Measurements from ENCODE around the gene STARD9.

The STARD9 gene

DNA sequence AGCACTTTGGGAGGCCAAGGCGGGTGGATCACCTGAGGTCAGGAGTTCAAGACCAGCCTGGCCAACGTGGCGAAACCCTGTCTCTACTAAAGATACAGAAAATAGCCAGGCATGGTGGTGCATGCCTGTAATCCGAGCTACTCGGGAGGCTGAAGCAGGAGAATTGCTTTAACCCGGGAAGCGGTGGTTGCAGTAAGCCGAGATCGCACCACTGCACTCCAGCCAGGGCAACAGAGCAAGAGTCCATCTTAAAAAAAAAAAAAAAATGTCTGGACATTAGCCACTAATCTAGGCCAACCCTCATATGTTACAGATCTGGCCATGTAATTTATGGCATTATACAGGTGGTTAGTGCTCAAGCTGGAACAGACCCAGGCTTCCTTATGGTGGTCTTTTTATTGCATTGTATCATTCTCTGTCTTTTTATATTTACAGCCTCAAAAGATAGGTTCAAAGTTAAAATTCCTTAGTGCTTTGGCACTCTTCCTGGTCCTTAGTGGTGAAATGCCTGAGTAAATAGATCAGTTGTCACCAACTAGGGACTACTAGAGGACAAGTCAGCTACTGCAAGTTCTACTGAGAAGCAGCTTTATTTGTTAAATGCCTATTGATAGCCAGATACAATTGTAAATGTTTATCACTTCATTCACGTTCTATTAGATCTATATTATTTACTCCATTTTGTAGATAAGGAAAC is 16.0 kb downstream of the STARD9 start:
- Histone ChIP-seq H2AK5ac (ENCODE audit: low read length, severe bottlenecking) (no peak overlapping the region), H3K36me3 (ENCODE audit: control insufficient read depth in 1 of 2, insufficient read depth in 2 of 2, low read depth in 1 of 2, low read length in 2 of 2) (peaks cover 2% of the 10 kb centered on the region in 2 experiments), H3K79me1 (replicated peaks; ENCODE audit: low read length, poor library complexity, severe bottlenecking) (peaks cover 21% of the 10 kb centered on the region), H3K14ac (ENCODE audit: low read length in 2 of 2) (no peak overlapping the region), H3K27me3 (ENCODE audit: control insufficient read depth in 1 of 2, insufficient read depth in 1 of 2, low read length in 2 of 2) (no peaks in the 10 kb centered on the region), H4K91ac (ENCODE audit: low read length) (no peak overlapping the region), H2BK5ac (ENCODE audit: low read depth, low read length, poor library complexity, severe bottlenecking) (no peak overlapping the region), H3K4me2 (ENCODE audit: low read length, poor library complexity, severe bottlenecking) (no peak overlapping the region), H2BK15ac (ENCODE audit: low read depth, poor library complexity, severe bottlenecking) (no peak overlapping the region), H3K9ac (ENCODE audit: low read length) (no peak overlapping the region), H3K4ac (ENCODE audit: low read depth in 1 of 2, low read length in 2 of 2) (no peak overlapping the region), H3K18ac (ENCODE audit: low read depth in 1 of 2, low read length in 2 of 2) (no peak overlapping the region), H3K4me3 (ENCODE audit: insufficient read depth in 1 of 2, low read depth in 1 of 2, low read length in 2 of 2) (no peak overlapping the region), H3K27ac (ENCODE audit: low read length, poor library complexity, severe bottlenecking) (no peak overlapping the region), H2AFZ (ENCODE audit: low read depth, low read length) (no peak overlapping the region), H3K23ac (ENCODE audit: low read length in 2 of 2) (no peak overlapping the region), H2BK120ac (ENCODE audit: low read depth, low read length) (no peak overlapping the region), H3K4me1 (ENCODE audit: control insufficient read depth, insufficient read depth, low read depth, low read length) (no peaks in the 10 kb centered on the region), H4K8ac (ENCODE audit: low read length) (no peak overlapping the region), H3K9me3 (ENCODE audit: control insufficient read depth, low read length) (no peaks in the 10 kb centered on the region), H2BK12ac (ENCODE audit: low read length in 2 of 2) (no peak overlapping the region)
- WGBS: over 99% methylated on average over 7 of the region's 10 CpGs
- DNase-seq: peak; percentile 43

DNA sequence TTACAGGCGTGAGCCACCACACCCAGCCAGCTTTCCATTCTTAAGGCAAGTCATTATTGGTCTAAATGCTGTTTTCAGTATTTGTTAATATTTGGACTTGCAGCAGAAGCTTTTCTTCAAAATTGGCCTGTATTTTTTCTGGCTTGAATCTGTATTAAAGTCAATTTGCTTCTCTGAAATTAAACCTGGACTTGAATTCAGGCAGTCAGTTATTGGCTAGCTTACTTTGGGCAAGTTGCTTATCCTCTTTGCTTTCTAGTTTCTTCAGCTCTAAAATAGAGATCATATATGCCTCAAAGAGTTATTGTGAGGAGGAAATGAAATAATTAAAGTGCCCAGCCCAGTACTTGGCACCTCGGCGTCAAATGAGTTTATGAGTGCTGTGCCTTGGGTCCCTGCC is 17.3 kb downstream of the STARD9 start:
- H2BK120ac ChIP-seq (ENCODE audit: low read depth, low read length): no peak overlapping the region
- 98% methylated on average over 3 of the region's 3 CpGs for WGBS

DNA sequence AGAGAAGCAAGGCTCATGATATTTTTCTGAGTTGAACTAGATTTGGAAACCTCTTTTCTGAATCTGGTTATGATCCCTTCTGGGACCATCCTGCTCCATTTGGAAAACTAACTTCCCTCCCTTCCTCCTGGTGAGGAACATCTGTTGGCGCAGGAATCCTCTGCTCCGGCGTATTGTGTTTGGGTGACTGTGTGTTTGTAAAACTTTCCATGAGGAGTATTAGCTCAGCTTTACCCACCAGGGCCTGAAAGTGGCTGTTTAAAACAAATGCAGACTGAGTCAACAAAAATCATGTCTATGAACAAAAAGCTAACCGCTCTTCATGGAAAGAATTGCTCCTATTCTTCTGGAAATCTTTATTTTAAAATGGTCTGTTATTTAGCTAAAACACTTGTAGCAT is 17.7 kb downstream of the STARD9 start:
- no CpG with 5 or more reads among the region's 4 CpGs for WGBS
- H3K27me3 ChIP-seq (ENCODE audit: control insufficient read depth in 1 of 2, insufficient read depth in 1 of 2, low read length in 2 of 2): no peaks in the 10 kb centered on the region
- H3K27ac ChIP-seq (ENCODE audit: low read length, poor library complexity, severe bottlenecking): no peak overlapping the region
- H2BK120ac ChIP-seq (ENCODE audit: low read depth, low read length): no peak overlapping the region
- no peak overlapping the region for H3K14ac ChIP-seq (ENCODE audit: low read length in 2 of 2)
- peak overlapping the region in 1 of 2 experiments; percentile 45 for H3K4me3 ChIP-seq (ENCODE audit: insufficient read depth in 1 of 2, low read depth in 1 of 2, low read length in 2 of 2)
- DNase-seq: peak; percentile 45
- H3K4me1 ChIP-seq (ENCODE audit: control insufficient read depth, insufficient read depth, low read depth, low read length): no peaks in the 10 kb centered on the region
- H3K23ac ChIP-seq (ENCODE audit: low read length in 2 of 2): no peak overlapping the region
- no peak overlapping the region for H3K4ac ChIP-seq (ENCODE audit: low read depth in 1 of 2, low read length in 2 of 2)
- no peak overlapping the region for H2BK5ac ChIP-seq (ENCODE audit: low read depth, low read length, poor library complexity, severe bottlenecking)
- no peak overlapping the region for H2BK12ac ChIP-seq (ENCODE audit: low read length in 2 of 2)
- H3K9me3 ChIP-seq (ENCODE audit: control insufficient read depth, low read length): no peaks in the 10 kb centered on the region
- H3K9ac ChIP-seq (ENCODE audit: low read length): peak overlapping the region; percentile 85
- no peak overlapping the region for H4K8ac ChIP-seq (ENCODE audit: low read length)
- no peak overlapping the region for H2AK5ac ChIP-seq (ENCODE audit: low read length, severe bottlenecking)
- H3K79me1 ChIP-seq (replicated peaks; ENCODE audit: low read length, poor library complexity, severe bottlenecking): peaks cover 22% of the 10 kb centered on the region
- peaks cover 0 to 2% of the 10 kb centered on the region in 2 experiments for H3K36me3 ChIP-seq (ENCODE audit: control insufficient read depth in 1 of 2, insufficient read depth in 2 of 2, low read depth in 1 of 2, low read length in 2 of 2)
- H2BK15ac ChIP-seq (ENCODE audit: low read depth, poor library complexity, severe bottlenecking): no peak overlapping the region
- H3K18ac ChIP-seq (ENCODE audit: low read depth in 1 of 2, low read length in 2 of 2): no peak overlapping the region
- H3K4me2 ChIP-seq (ENCODE audit: low read length, poor library complexity, severe bottlenecking): no peak overlapping the region
- H4K91ac ChIP-seq (ENCODE audit: low read length): no peak overlapping the region
- no peak overlapping the region for H2AFZ ChIP-seq (ENCODE audit: low read depth, low read length)

More for the DNA sequence above, 17.3 kb downstream of the STARD9 start:
- Histone ChIP-seq H2AK5ac (ENCODE audit: low read length, severe bottlenecking) (no peak overlapping the region), H2AFZ (ENCODE audit: low read depth, low read length) (no peak overlapping the region), H3K27me3 (ENCODE audit: control insufficient read depth in 1 of 2, insufficient read depth in 1 of 2, low read length in 2 of 2) (no peaks in the 10 kb centered on the region), H4K91ac (ENCODE audit: low read length) (no peak overlapping the region), H3K9ac (ENCODE audit: low read length) (peak overlapping the region; percentile 85), H3K36me3 (ENCODE audit: control insufficient read depth in 1 of 2, insufficient read depth in 2 of 2, low read depth in 1 of 2, low read length in 2 of 2) (peaks cover 0 to 2% of the 10 kb centered on the region in 2 experiments), H3K4me3 (ENCODE audit: insufficient read depth in 1 of 2, low read depth in 1 of 2, low read length in 2 of 2) (peak overlapping the region in 1 of 2 experiments; percentile 45), H3K14ac (ENCODE audit: low read length in 2 of 2) (no peak overlapping the region), H4K8ac (ENCODE audit: low read length) (no peak overlapping the region), H3K23ac (ENCODE audit: low read length in 2 of 2) (no peak overlapping the region), H2BK12ac (ENCODE audit: low read length in 2 of 2) (no peak overlapping the region), H3K4me1 (ENCODE audit: control insufficient read depth, insufficient read depth, low read depth, low read length) (no peaks in the 10 kb centered on the region), H3K4me2 (ENCODE audit: low read length, poor library complexity, severe bottlenecking) (no peak overlapping the region), H2BK15ac (ENCODE audit: low read depth, poor library complexity, severe bottlenecking) (no peak overlapping the region), H2BK5ac (ENCODE audit: low read depth, low read length, poor library complexity, severe bottlenecking) (no peak overlapping the region), H3K79me1 (replicated peaks; ENCODE audit: low read length, poor library complexity, severe bottlenecking) (peaks cover 24% of the 10 kb centered on the region), H3K9me3 (ENCODE audit: control insufficient read depth, low read length) (no peaks in the 10 kb centered on the region), H3K27ac (ENCODE audit: low read length, poor library complexity, severe bottlenecking) (no peak overlapping the region), H3K18ac (ENCODE audit: low read depth in 1 of 2, low read length in 2 of 2) (no peak overlapping the region), H3K4ac (ENCODE audit: low read depth in 1 of 2, low read length in 2 of 2) (no peak overlapping the region)
- DNase-seq: no peak

DNA sequence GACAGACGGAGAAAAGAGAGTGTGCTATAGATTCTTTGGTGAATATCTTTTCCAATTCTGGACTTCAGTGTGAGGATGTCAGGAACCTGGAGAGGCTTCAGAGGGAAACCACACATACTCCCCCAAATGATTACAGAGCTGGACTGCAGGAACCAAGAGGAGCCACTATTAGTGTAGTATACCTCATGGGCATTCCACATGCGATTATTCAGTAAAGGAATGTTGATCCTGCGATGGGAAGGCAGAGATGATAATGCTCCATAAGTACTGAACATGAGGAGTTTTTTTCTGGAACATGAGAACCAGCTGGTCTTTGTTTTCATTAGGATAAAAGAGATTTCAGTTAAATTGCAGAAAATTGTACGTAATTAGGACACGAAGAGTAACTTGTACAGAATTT is 18.7 kb downstream of the STARD9 start:
- H2AFZ ChIP-seq (ENCODE audit: low read depth, low read length): no peak overlapping the region
- no peak overlapping the region for H3K4ac ChIP-seq (ENCODE audit: low read depth in 1 of 2, low read length in 2 of 2)
- no peak overlapping the region for H3K23ac ChIP-seq (ENCODE audit: low read length in 2 of 2)
- no peak overlapping the region for H3K18ac ChIP-seq (ENCODE audit: low read depth in 1 of 2, low read length in 2 of 2)
- DNase-seq: no peak
- no peaks in the 10 kb centered on the region for H3K27me3 ChIP-seq (ENCODE audit: control insufficient read depth in 1 of 2, insufficient read depth in 1 of 2, low read length in 2 of 2)
- H3K79me1 ChIP-seq (replicated peaks; ENCODE audit: low read length, poor library complexity, severe bottlenecking): peaks cover 19% of the 10 kb centered on the region
- H2BK120ac ChIP-seq (ENCODE audit: low read depth, low read length): no peak overlapping the region
- WGBS: over 99% methylated on average over 4 of the region's 5 CpGs
- no peak overlapping the region for H3K27ac ChIP-seq (ENCODE audit: low read length, poor library complexity, severe bottlenecking)
- H4K91ac ChIP-seq (ENCODE audit: low read length): no peak overlapping the region
- no peak overlapping the region for H3K14ac ChIP-seq (ENCODE audit: low read length in 2 of 2)
- peak overlapping the region; percentile 85 for H3K9ac ChIP-seq (ENCODE audit: low read length)
- no peak overlapping the region for H2BK15ac ChIP-seq (ENCODE audit: low read depth, poor library complexity, severe bottlenecking)
- H4K8ac ChIP-seq (ENCODE audit: low read length): no peak overlapping the region
- H3K9me3 ChIP-seq (ENCODE audit: control insufficient read depth, low read length): no peaks in the 10 kb centered on the region
- H3K4me3 ChIP-seq (ENCODE audit: insufficient read depth in 1 of 2, low read depth in 1 of 2, low read length in 2 of 2): no peak overlapping the region
- H3K4me2 ChIP-seq (ENCODE audit: low read length, poor library complexity, severe bottlenecking): no peak overlapping the region
- peaks cover 0 to 2% of the 10 kb centered on the region in 2 experiments for H3K36me3 ChIP-seq (ENCODE audit: control insufficient read depth in 1 of 2, insufficient read depth in 2 of 2, low read depth in 1 of 2, low read length in 2 of 2)
- no peaks in the 10 kb centered on the region for H3K4me1 ChIP-seq (ENCODE audit: control insufficient read depth, insufficient read depth, low read depth, low read length)
- no peak overlapping the region for H2BK5ac ChIP-seq (ENCODE audit: low read depth, low read length, poor library complexity, severe bottlenecking)
- no peak overlapping the region for H2BK12ac ChIP-seq (ENCODE audit: low read length in 2 of 2)
- H2AK5ac ChIP-seq (ENCODE audit: low read length, severe bottlenecking): no peak overlapping the region
